ENCODE data around the gene ALKBH8.
"Not testable (repeated sequence)": the region's sequence is repeated elsewhere in the genome, so short reads cannot be mapped to it uniquely, and the experiment has no call there.

The ALKBH8 gene

GRCh38 chr11:107504981-107505380 lies 60.6 kb downstream of the ALKBH8 start:
- no peak for DNase-seq

DNA sequence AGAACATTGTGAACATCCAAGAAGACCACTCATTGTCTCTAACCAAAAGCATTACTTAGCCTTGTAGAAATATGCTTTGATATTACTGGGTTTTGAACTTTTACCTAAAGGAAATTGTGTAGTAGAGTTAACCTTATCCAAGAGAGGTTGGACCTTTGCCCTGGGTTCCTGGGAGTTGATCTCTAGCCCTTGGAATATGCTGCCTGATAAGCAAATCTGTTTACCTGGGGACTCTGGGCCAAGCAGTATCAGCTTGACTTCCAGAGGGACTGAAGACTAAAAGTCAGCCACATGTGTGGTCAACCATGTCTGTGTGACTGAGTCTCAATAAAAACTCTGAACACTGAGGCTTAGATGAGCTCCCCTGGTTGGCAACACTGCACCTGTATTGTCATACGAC lies 63.8 kb downstream of the ALKBH8 start:
- DNase-seq = no peak

DNA sequence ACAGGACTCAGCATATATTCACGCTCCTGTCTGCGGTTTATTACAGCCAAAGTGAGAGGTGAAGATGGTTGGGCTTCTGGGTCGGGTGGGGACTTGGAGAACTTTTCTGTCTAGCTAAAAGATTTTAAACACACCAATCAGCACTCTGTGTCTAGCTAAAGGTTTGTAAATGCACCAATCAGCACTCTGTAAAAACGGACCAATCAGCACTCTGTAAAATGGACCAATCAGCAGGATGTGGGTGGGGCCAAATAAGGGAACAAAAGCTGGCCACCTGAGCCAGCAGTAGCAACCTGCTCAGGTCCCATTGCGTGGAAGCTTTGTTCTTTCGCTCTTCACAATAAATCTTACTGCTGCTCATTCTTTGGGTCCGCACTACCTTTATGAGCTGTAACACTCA lies 68.2 kb downstream of the ALKBH8 start:
- DNase-seq = not testable (repeated sequence)

DNA sequence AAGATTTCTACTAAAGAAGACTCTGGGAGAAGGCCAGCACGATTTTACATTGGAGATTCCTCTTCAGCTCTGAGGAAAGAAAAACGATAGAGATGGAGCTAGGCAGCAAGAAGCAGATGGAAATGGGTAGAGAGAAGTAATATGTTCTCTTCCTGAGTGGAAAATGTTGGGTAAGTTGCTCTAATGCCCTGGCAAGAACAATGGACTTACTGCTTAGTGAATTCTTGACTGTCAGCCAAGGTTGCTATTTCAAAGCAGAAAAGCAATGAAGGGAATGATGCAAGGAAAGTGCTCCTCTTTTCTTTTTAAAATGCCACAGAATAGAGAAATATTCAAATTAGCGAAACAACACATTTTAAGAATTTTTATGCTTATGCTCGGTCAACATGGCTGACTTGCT lies 69.5 kb downstream of the ALKBH8 start:
- no peak for DNase-seq

DNA sequence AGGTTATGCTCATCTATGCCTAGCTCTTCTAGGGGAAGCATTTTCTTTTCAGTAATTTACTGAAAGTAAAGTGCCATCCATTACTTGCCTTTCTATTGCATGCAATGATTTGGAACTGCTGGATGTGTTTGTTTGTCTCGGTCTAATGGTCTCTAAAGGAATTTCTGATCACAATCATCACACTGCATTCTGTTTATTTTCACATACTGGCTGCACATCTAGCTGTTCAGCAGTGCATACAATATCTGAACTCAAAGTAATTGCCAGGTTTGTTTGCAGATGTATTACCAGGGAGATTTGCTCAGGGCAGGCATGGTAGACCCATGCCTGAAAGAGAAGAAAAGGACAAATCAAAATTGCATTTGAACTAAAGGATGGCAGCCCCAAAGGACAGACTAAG lies 71.5 kb downstream of the ALKBH8 start:
- DNase-seq = no peak

- DNase-seq = no peak
These were observed 72.4 kb downstream of the ALKBH8 start for GRCh38 chr11:107493117-107493516.

GRCh38 chr11:107490836-107491235 lies 74.7 kb downstream of the ALKBH8 start:
- DNase-seq = no peak

GRCh38 chr11:107482234-107482633 lies 83.3 kb downstream of the ALKBH8 start:
- DNase-seq = no peak

DNA sequence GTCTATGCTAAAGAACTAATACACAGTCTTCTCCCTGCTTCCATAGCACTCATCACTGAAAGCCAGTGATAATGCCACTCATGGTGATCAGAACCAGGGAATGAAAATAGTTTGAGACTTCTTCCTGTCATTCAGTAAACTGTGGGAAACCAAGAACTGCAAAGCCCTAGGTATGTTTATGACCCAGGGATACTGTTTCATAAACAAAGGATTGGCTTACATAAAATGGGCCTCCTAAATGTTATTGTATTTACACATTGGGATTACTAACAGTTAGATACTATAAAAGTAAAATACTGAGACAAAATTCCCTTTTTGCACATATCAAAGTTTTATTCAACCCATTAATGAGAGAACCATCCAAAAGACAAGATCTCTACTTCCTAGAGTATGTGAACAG lies 86.6 kb downstream of the ALKBH8 start:
- DNase-seq = no peak

- DNase-seq = no peak
These were observed 87.7 kb downstream of the ALKBH8 start for GRCh38 chr11:107477820-107478219.

DNA sequence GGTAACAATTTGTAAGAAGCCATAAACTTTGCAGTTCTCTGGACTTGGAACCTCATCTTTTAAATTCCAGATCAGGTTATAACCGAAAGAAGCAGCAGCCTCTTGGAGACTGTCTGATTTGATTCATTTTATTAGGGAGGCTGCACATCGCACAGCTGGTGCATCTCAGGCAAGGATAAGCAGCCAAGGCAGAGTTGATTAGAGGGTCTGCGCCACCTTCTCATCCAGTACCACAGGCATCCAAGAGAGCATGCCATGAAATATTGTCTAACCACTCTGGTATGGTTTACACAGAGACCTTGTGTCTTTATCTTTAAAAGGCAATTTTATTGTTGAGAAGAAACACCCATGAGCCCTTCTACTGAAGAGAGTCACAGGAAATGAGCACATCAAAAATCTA lies 91.7 kb downstream of the ALKBH8 start:
- DNase-seq = no peak

DNA sequence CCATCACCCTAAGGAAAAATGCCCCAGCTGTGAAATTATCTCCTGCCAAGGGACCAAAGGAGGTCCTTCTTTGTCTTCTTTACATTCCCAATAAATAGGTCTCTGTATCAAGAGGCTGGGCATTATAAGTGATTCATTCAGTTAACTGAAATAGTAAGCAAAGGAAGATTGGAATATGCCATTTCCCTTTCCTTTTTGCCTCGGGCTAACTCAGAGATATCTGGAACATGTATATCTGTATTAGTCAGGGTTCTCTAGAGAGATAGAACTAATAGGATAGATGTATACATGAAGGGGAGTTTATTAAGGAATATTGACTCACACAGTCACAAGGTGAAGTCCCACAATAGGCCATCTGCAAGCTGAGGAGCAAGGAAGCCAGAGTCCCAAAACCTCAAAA lies 92.6 kb downstream of the ALKBH8 start:
- no peak for DNase-seq

GRCh38 chr11:107468596-107468995 lies 96.9 kb downstream of the ALKBH8 start:
- no peak for DNase-seq

GRCh38 chr11:107467696-107468095 lies 97.8 kb downstream of the ALKBH8 start:
- DNase-seq = no peak

DNA sequence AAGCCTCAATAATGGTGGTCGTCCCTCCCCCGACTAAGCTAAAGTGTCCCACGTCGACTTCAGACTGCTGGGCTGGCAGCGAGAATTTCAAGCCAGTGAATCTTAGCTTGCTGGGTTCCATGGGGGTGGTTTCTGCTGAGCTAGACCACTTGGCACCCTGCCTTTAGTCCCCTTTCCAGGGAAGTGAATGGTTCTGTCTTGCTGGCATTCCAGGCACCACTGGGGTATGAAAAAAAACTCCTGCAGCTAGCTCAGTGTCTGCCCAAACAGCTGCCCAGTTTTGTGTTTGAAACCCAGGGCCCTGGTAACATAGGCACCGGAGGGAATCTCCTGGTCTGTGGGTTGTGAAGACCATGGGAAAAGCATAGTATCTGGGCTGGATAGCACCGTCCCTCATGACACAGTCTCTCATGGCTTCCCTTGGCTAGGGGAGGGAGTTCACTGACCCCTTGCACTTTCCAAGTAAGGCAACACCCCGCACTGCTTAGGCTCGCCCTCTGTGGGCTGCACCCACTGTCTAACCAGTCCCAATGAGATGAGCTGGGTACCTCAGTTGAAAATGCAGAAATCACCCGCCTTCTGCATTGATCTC lies 99.2 kb downstream of the ALKBH8 start:
- DNase-seq = not testable (repeated sequence)

GRCh38 chr11:107457558-107458271 lies 107.8 kb downstream of the ALKBH8 start, which contains the start of gene CWF19L2:
TSS of gene CWF19L2 (minus strand) at chr11:107457825. CDS start at chr11:107457816, 9 bp downstream.
- DNase-seq = peak; percentile 92

DNA sequence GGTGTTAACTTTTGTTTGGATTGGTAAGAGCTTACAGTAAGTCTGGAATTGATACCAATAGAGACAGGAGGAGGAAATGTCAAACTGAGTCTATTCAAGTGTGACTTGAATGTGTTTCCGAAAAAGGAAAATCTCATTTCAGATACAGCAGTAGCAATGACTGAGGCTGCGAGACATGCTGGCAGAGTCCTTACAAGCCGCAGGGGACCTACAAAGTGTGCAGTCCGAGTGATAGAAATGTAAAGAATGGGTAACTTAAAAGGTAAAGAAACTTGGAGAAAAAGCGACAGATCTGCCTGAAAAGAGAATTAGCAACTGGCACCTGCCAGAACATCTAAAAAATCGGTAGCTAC lies 108.4 kb downstream of the ALKBH8 start:
- DNase-seq = no peak

DNA sequence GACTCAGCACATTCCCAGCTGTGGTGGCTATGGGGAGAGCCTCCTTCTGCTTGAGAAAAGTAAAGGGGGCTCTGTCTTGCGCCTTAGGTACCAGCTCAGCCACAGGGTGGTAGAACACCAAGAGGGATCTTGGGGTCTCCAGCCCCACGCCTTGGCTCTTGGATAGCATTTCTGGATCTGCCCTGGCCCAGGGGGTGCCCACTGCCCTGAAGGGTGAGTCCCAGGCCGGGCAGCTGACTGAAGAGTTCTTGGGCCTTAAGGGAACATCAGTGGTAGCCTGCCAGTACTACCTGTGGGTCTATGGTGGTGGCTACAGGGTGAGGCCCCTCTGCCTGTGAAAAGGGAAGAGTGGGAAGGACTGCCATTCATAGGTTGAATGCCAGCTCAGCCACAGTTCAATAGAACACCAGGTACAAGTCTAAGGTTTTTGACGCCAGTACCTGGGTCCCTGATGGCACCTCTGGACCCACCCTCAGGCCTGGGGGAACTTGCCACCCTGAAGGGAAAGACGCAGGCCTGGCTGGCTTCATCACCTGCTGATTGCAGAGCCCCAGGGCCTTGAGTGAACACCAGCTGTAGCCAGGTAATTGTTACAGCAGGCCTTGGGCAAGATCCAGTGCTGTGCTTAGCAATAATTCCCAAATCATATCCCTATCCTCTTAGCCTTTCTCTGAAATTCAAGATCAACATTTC lies 111.8 kb downstream of the ALKBH8 start:
- DNase-seq = no peak
